HG03521 (cell line): ENCODE results near the gene NUP153.

ENCODE experiments used
- ATAC-seq: cut with Tn5 transposase; IDR thresholded peaks from one replicate; pipeline ENCODE4 v1.9.1; 2021; ENCODE audit warnings: mild to moderate bottlenecking, moderate library complexity; ENCODE audit not compliant: unreplicated experiment

The NUP153 gene

DNA sequence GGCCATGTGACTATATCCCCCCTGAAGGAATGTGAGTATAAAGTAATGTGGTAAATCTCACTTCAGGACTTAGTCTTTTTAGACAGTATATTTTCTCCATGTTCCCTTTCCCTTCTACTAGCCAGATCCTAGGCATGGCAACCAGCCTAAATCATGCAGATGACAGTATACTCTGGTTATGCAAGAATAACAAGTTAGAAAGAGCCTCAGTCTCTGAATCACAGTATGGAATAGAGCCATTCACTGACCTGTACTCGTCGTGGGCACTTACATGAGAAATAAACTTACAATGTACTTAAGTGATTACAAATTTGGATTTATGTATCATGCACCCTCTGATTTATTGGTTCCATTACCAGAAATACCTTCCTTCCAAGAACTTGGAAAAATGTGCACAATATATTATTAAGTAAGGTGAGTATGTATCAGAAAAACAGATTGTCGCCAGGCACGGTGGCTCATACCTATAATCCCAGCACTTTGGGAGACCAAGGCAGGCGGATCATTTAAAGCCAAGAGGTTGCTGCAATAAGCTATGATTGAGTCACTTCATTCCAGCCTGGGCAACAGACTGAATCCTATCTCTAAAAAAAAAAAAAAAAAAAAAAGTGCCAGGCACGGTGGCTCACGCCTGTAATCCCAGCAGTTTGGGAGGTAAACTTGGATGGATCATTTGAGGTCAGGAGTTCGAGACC, 131.7 kb downstream of the NUP153 start:
- ATAC-seq, result no peak

GRCh38 chr6:17565399-17565798, 141.3 kb downstream of the NUP153 start:
- no peak for ATAC-seq
